ENCODE measurements around the gene SEPHS1.

DNA sequence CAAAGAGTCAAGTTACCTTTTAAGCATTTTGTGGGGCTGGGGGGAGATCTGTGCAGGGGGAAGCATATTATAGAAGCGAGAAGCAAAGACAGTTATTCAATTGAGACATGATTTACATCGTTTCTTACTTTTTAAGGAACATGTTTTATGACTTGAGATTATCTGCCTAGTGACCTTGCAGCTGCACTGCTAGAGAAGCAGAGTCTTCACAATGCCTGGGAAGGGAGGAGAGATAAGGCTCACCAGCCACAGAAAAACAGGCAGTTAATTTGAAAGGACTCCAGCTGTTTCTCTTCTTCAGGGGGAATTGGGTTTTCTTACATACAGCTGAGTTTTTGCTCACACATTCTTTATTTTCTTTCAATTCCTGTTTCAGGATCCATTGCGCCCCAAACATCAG, 79.3 kb downstream of the SEPHS1 start:
- TF ChIP-seq, protein P1, sequence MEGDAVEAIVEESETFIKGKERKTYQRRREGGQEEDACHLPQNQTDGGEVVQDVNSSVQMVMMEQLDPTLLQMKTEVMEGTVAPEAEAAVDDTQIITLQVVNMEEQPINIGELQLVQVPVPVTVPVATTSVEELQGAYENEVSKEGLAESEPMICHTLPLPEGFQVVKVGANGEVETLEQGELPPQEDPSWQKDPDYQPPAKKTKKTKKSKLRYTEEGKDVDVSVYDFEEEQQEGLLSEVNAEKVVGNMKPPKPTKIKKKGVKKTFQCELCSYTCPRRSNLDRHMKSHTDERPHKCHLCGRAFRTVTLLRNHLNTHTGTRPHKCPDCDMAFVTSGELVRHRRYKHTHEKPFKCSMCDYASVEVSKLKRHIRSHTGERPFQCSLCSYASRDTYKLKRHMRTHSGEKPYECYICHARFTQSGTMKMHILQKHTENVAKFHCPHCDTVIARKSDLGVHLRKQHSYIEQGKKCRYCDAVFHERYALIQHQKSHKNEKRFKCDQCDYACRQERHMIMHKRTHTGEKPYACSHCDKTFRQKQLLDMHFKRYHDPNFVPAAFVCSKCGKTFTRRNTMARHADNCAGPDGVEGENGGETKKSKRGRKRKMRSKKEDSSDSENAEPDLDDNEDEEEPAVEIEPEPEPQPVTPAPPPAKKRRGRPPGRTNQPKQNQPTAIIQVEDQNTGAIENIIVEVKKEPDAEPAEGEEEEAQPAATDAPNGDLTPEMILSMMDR (IDR thresholded peaks at IDR 0.05; ENCODE audit: insufficient read depth, low read depth, low read length): no peak
- TF ChIP-seq EZH2 (IDR thresholded peaks at IDR 0.05; ENCODE audit: insufficient read depth, low read length): no peak

Data from astrocyte (in vitro differentiated cells and primary cell).